Thyroid gland (tissue), 4 donors: ENCODE results near the gene HOXD10.

Experiments
- POLR2A ChIP-seq, 2 donors: fragments of 450-650 bp; IDR thresholded peaks; one replicate each; pipeline ENCODE4 v1.6.1; 2017; ENCODE audit warnings: antibody characterized with exemption in 2 of 2, mild to moderate bottlenecking in 2 of 2, moderate library complexity in 1 of 2
- TF ChIP-seq, protein P1 (sequence below), 6 experiments: fragments of 200-600 bp in 3 of 6; fragments of 450-650 bp in 3 of 6; sonication (generic) in 3 of 6; IDR thresholded peaks; one replicate each; pipeline ENCODE4 v1.5.1; 2016 to 2019; ENCODE audit warnings: antibody characterized with exemption in 6 of 6, mild to moderate bottlenecking in 2 of 6, inconsistent platforms in 1 of 6, moderate library complexity in 1 of 6

DNA sequence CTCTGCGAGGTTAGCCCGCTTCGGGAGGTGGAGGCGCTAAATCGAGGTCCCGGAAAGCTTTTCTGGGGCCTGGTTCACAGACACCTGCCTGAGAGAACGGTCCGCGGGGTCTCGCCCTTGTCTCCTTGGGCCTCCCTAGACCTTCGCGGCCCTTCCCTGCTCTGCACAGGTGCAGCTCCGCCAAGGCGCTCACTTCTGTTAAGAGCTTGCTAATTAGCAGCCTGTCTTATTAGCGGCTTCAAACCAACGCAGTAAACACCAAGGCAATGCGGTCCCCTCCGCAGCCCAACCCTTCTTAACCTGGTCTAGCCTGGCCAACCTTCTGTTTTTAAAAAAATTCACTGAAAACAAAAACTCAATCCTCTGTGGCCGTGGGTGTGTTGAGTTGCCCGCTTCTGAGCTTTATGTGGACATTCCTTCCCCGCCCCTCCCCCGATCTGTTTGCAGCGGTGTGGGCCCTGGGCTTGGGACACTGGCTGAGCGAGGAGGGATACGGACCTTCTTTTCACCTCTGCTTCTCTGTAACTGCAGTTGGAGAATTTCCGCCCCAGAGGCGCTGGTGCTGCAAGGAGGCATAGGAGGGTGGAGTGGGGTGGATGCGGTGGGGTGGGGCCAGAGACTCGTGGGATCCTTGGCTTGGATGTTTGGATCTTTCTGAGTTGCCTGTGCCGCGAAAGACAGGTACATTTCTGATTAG lies 31.4 kb downstream of the HOXD10 start:
- no peak for TF ChIP-seq POLR2A (IDR thresholded peaks at IDR 0.05)
- TF ChIP-seq, protein P1, sequence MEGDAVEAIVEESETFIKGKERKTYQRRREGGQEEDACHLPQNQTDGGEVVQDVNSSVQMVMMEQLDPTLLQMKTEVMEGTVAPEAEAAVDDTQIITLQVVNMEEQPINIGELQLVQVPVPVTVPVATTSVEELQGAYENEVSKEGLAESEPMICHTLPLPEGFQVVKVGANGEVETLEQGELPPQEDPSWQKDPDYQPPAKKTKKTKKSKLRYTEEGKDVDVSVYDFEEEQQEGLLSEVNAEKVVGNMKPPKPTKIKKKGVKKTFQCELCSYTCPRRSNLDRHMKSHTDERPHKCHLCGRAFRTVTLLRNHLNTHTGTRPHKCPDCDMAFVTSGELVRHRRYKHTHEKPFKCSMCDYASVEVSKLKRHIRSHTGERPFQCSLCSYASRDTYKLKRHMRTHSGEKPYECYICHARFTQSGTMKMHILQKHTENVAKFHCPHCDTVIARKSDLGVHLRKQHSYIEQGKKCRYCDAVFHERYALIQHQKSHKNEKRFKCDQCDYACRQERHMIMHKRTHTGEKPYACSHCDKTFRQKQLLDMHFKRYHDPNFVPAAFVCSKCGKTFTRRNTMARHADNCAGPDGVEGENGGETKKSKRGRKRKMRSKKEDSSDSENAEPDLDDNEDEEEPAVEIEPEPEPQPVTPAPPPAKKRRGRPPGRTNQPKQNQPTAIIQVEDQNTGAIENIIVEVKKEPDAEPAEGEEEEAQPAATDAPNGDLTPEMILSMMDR (IDR thresholded peaks at IDR 0.05), result no peak
